GM19043 (cell line): Measurements from ENCODE around the gene SFPQ.
"Not testable (repeated sequence)": the region's sequence is repeated elsewhere in the genome, so short reads cannot be mapped to it uniquely, and the experiment has no call there.

ENCODE experiments used
- ATAC-seq: cut with Tn5 transposase; IDR thresholded peaks from one replicate; pipeline ENCODE4 v1.9.1; 2021; ENCODE audit warnings: low read depth; ENCODE audit not compliant: unreplicated experiment

SFPQ gene

DNA sequence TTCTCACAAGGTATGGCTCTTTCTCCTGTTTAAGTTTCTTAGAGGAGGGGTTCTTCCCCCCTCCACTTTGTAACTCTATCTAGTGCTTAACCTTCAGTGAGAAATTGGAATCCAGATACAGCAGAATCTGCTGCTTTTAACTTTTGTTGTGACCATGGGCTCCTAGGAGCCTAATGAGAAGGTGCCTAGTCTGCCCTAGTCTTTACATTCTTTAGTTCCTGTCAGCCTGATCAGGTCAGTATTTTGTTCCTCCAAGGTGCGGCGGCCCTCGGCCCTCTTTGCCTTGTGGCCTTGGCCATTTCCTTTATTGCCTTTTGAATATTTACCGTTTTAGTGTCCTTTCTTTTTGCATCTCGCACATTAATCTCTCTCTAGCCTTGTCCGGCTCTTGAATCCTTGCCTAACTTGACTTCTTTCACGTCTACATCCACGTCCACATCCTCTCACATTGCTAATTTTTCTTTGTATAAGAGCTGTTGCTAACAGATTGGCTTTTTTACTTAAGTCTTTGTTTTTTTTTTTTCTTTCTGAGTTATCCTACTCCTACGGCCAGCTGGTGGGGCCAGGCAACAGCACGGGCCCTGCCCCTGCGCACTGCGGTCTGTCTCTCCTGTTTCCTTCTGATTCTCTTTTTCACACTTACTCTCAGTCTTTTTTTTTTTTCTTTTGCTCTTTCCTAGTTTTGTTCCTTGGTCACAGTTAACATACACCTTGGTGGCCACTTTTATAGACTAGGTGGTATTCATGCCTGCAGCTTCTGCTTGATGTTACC, 49.0 kb downstream of the SFPQ start:
- no peak for ATAC-seq

DNA sequence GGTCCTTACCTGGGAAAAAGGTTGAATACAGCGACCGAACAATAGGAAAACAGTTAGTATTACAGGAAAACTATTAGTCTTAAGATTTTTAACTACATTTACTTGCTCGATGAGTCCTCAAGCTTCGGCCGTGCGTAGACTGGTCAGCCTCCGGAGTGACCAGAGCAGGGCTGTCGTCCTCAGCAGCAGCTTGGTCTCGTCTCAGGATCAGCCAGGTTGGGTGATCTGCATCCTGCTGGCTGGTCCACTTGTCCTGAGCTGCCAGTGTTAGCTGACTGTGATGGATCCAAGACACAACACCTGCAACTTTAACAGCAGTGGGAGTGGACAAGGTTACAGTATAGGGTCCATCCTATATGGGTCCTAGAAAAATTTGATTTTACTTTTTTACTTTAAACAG, 50.2 kb downstream of the SFPQ start:
- not testable (repeated sequence) for ATAC-seq

DNA sequence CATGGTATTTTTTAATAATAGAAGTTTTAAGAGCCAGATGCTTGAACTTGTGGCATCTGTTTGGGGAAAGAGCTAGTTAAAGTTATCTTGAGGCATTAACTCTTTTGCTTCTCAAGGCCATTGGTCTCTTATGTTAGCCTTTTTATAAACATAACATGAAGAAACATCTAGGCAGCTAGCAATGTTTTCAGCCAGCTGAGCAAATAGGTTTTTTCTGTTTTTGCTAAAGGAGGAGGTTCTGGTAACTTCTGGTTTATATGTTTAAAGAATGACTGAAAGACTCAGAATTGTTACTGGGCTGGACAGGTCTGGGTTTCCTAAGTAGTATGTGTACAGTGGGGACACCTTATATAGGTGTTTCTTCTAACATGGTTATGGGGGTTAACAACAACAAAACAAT, 50.7 kb downstream of the SFPQ start:
- not testable (repeated sequence) for ATAC-seq

DNA sequence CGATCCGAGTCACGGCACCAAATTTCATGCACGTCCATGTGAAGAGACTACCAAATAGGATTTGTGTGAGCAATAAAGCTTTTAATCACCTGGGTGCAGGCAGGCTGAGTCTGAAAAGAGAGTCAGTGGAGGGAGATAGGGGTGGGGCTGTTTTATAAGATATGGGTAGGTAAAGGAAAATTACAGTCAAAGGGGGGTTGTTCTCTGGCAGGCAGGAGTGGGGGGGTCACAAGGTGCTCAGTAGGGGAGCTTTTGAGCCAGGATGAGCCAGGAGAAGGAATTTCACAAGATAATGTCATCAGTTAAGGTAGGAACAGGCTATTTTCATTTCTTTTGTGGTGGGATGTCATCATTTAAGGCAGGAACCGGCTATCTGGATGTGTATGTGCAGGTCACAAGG, 55.4 kb downstream of the SFPQ start:
- ATAC-seq = not testable (repeated sequence)

DNA sequence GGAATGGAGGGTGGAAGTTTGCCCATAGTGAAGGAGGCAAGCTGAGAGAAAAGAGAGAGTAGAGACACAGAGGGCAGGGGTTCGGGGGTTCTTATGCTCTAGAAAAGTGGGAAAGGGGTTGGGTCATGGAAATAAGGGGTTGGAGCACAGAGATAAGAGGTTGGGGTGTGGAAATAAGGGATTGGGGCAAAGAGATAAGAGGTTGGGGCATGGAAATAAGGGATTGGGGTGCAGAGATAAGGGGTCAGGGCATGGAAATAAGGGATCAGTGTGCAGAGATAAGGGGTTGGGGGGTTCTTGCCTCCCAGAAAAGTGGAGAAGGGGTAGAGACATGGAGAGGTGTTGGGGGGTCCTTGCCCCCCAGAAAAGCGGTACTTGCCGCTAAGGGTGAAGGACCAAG, 56.2 kb downstream of the SFPQ start:
- ATAC-seq = no peak
